SK-N-SH treated with all-trans-retinoic acid at 6 μM for 48 hours (cell line): ENCODE measurements around the gene FLNC.

Experiments
- ATAC-seq: fragments of 200-7000 bp; cut with Tn5 transposase; 3 replicates; pipeline ENCODE4 v1.9.1; 2020; ENCODE audit warnings: mild to moderate bottlenecking, moderate library complexity
- ARNTL ChIP-seq: fragments of 450-650 bp; formaldehyde crosslinking; IDR thresholded peaks from 2 replicates; pipeline ENCODE4 v1.5.0; 2020; ENCODE audit warnings: low read depth, mild to moderate bottlenecking, moderate library complexity, borderline replicate concordance
- BACH2 ChIP-seq: fragments of 250-450 bp; sonication (Bioruptor Pico); IDR thresholded peaks from 2 replicates; pipeline ENCODE4 v1.9.0; 2021; ENCODE audit warnings: mild to moderate bottlenecking, borderline replicate concordance
- CSDC2 ChIP-seq: fragments of 250-450 bp; sonication (Bioruptor Pico); IDR thresholded peaks from 2 replicates; pipeline ENCODE4 v1.5.0; 2020; ENCODE audit warnings: mild to moderate bottlenecking, moderate library complexity
- ESRRG ChIP-seq: fragments of 250-450 bp; sonication (Bioruptor Pico); IDR thresholded peaks from 2 replicates; pipeline ENCODE4 v1.6.1; 2021; ENCODE audit warnings: mild to moderate bottlenecking
- GLIS3 ChIP-seq: fragments of 250-450 bp; sonication (Bioruptor Pico); IDR thresholded peaks from 2 replicates; pipeline ENCODE4 v1.5.0; 2020; ENCODE audit warnings: mild to moderate bottlenecking, moderate library complexity
- ISL1 ChIP-seq: fragments of 250-450 bp; sonication (Bioruptor Pico); IDR thresholded peaks from 2 replicates; pipeline ENCODE4 v2.1.2; 2022; ENCODE audit warnings: mild to moderate bottlenecking, moderate library complexity
- OSR1 ChIP-seq: fragments of 250-450 bp; sonication (Bioruptor Pico); IDR thresholded peaks from 2 replicates; pipeline ENCODE4 v1.8.0; 2022; ENCODE audit warnings: moderate library complexity, mild to moderate bottlenecking, inconsistent platforms
- PPARA ChIP-seq: fragments of 250-450 bp; sonication (Bioruptor Pico); IDR thresholded peaks from 2 replicates; pipeline ENCODE4 v1.5.0; 2020; ENCODE audit warnings: mild to moderate bottlenecking, borderline replicate concordance
- SNAI2 ChIP-seq: fragments of 250-450 bp; sonication (Bioruptor Pico); IDR thresholded peaks from 2 replicates; pipeline ENCODE4 v1.5.0; 2020; ENCODE audit warnings: mild to moderate bottlenecking, moderate library complexity
- TOX ChIP-seq: fragments of 250-450 bp; sonication (Bioruptor Pico); IDR thresholded peaks from 2 replicates; pipeline ENCODE4 v1.8.0; 2021; ENCODE audit warnings: mild to moderate bottlenecking, moderate library complexity, borderline replicate concordance
- ZC3H10 ChIP-seq: fragments of 250-450 bp; sonication (Bioruptor Pico); IDR thresholded peaks from 2 replicates; pipeline ENCODE4 v1.5.1; 2021; ENCODE audit warnings: mild to moderate bottlenecking, moderate library complexity
- ZFP3 ChIP-seq: fragments of 250-450 bp; sonication (Bioruptor Pico); IDR thresholded peaks from 2 replicates; pipeline ENCODE4 v1.5.0; 2020; ENCODE audit warnings: mild to moderate bottlenecking, moderate library complexity
- ZFP30 ChIP-seq: fragments of 450-650 bp; formaldehyde crosslinking; IDR thresholded peaks from 2 replicates; pipeline ENCODE4 v1.5.0; 2022; ENCODE audit warnings: mild to moderate bottlenecking, moderate library complexity
- ZNF565 ChIP-seq: fragments of 450-650 bp; formaldehyde crosslinking; conservative IDR thresholded peaks from 2 replicates; pipeline ENCODE4 v1.5.0; 2020; ENCODE audit warnings: low read depth, mild to moderate bottlenecking, moderate library complexity
- ZNF70 ChIP-seq: fragments of 450-650 bp; formaldehyde crosslinking; IDR thresholded peaks from 2 replicates; pipeline ENCODE4 v1.5.0; 2020; ENCODE audit warnings: mild to moderate bottlenecking, moderate library complexity
- ZNF8 ChIP-seq: fragments of 450-650 bp; formaldehyde crosslinking; IDR thresholded peaks from 2 replicates; pipeline ENCODE4 v1.5.0; 2020; ENCODE audit warnings: mild to moderate bottlenecking, moderate library complexity
- TF ChIP-seq, protein P1 (sequence below): fragments of 250-450 bp; sonication (Bioruptor Pico); IDR thresholded peaks from 2 replicates; pipeline ENCODE4 v1.8.0; 2021; ENCODE audit warnings: low read depth, mild to moderate bottlenecking, moderate library complexity, borderline replicate concordance
- TF ChIP-seq, protein P2 (sequence below): fragments of 250-450 bp; sonication (Bioruptor Pico); IDR thresholded peaks from 2 replicates; pipeline ENCODE4 v1.8.0; 2020; ENCODE audit warnings: mild to moderate bottlenecking, moderate library complexity, borderline replicate concordance
- TF ChIP-seq, protein P3 (sequence below): fragments of 250-450 bp; sonication (Bioruptor Pico); IDR thresholded peaks from 2 replicates; pipeline ENCODE4 v1.5.1; 2021; ENCODE audit warnings: mild to moderate bottlenecking, moderate library complexity

FLNC gene

DNA sequence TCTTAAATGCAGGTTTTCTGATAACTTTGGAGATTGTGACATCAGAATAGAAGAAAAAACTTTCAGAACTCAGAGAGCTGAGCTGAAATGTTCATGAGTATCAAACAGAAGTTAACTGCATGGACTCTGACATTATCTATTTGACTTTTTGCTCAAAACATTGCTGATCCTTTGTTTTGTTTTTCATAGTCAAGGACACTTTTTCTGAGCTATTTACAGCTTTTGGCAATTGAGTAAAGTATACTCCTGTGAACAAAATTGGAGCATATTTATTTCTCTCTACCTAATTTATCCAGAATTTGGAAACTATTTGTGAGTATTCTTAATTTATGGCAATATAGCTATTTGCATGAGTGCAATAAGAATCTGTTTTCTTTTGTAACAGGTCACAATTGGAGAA is 69.2 kb downstream of the FLNC start:
- no peak for TF ChIP-seq ZC3H10 (CRISPR knock-in tag)
- no peak for TF ChIP-seq ZFP30 (CRISPR knock-in tag)
- TF ChIP-seq BACH2 (CRISPR knock-in tag): no peak

DNA sequence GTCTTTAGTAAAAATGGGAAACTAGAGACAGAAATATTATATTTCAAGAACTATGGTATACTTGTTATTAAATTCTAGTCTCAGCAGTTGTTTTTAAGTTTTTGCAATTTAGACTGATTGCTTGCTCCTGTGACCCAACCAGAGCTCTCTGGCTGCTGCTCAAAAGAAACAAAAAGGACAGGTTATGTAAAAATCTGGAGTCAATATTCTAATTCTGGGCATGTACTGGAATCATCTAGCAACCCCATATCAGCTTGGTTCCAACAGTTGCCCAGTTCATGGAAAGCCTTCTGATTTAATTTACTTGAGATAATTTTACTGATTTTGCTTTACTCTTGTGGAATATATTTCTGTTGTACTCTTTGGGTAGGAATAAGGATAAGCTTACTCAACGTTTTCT is 70.0 kb downstream of the FLNC start:
- no peak for TF ChIP-seq ZNF565 (CRISPR knock-in tag)
- no peak for TF ChIP-seq GLIS3 (CRISPR knock-in tag)
- no peak for TF ChIP-seq ZNF8 (CRISPR knock-in tag)
- no peak for TF ChIP-seq ZFP30 (CRISPR knock-in tag)
- no peak for TF ChIP-seq PPARA (CRISPR knock-in tag)
- TF ChIP-seq ZNF70 (CRISPR knock-in tag): no peak
- TF ChIP-seq, protein P1, sequence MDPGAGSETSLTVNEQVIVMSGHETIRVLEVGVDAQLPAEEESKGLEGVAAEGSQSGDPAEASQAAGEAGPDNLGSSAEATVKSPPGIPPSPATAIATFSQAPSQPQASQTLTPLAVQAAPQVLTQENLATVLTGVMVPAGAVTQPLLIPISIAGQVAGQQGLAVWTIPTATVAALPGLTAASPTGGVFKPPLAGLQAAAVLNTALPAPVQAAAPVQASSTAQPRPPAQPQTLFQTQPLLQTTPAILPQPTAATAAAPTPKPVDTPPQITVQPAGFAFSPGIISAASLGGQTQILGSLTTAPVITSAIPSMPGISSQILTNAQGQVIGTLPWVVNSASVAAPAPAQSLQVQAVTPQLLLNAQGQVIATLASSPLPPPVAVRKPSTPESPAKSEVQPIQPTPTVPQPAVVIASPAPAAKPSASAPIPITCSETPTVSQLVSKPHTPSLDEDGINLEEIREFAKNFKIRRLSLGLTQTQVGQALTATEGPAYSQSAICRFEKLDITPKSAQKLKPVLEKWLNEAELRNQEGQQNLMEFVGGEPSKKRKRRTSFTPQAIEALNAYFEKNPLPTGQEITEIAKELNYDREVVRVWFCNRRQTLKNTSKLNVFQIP (CRISPR knock-in tag): no peak
- TF ChIP-seq CSDC2: no peak
- TF ChIP-seq ZFP3 (CRISPR knock-in tag): no peak
- TF ChIP-seq TOX: no peak
- no peak for TF ChIP-seq ARNTL
- TF ChIP-seq, protein P2, sequence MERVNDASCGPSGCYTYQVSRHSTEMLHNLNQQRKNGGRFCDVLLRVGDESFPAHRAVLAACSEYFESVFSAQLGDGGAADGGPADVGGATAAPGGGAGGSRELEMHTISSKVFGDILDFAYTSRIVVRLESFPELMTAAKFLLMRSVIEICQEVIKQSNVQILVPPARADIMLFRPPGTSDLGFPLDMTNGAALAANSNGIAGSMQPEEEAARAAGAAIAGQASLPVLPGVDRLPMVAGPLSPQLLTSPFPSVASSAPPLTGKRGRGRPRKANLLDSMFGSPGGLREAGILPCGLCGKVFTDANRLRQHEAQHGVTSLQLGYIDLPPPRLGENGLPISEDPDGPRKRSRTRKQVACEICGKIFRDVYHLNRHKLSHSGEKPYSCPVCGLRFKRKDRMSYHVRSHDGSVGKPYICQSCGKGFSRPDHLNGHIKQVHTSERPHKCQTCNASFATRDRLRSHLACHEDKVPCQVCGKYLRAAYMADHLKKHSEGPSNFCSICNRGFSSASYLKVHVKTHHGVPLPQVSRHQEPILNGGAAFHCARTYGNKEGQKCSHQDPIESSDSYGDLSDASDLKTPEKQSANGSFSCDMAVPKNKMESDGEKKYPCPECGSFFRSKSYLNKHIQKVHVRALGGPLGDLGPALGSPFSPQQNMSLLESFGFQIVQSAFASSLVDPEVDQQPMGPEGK (CRISPR knock-in tag): no peak
- TF ChIP-seq ESRRG: no peak
- TF ChIP-seq BACH2 (CRISPR knock-in tag): no peak
- TF ChIP-seq, all 23 proteins: peak for 0
- no peak for ATAC-seq

More for the DNA sequence above, 69.2 kb downstream of the FLNC start:
- no peak for ATAC-seq

DNA sequence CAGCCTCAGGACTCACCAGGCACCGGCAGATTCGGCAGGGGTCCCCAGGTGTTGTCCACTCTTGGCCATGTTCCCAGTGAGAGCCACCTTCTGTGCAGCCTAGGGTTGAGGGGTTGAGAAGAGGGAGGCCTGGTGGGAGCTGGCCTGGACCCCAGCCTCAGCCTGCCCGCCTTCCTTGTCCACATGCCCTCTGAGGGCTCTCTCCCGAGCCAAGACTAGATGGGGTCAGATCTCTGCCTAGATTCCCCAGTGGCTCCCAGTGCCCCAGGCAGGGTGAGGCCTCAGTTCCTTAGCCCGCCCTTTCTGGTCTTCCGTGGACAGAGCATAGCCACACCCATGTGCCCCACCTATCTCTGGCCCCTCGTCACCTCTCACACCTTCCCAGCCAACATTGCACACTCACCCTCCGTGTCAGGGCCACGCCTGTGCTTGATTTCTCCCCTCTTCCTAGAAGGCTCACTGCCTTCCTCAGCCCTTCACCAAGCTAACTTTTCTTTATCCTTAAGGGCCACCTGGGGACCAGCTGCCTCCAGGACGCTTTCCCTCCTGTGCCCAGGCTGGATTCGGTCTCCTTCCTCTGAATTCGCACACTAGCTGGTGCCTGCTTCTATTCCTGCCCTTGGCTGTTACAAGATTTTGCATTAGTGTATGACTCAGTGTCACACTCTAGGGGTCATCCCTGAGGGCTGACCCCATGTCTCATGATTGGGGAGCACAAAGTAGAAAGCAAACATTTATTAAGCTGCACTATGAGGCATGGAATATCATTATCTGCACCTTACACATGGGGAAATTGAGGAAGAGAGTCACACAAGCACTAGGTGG is 72.8 kb downstream of the FLNC start:
- no peak for TF ChIP-seq BACH2 (CRISPR knock-in tag)
- no peak for TF ChIP-seq SNAI2 (CRISPR knock-in tag)
- TF ChIP-seq CSDC2: no peak
- TF ChIP-seq ZFP30 (CRISPR knock-in tag): no peak
- TF ChIP-seq, protein P3, sequence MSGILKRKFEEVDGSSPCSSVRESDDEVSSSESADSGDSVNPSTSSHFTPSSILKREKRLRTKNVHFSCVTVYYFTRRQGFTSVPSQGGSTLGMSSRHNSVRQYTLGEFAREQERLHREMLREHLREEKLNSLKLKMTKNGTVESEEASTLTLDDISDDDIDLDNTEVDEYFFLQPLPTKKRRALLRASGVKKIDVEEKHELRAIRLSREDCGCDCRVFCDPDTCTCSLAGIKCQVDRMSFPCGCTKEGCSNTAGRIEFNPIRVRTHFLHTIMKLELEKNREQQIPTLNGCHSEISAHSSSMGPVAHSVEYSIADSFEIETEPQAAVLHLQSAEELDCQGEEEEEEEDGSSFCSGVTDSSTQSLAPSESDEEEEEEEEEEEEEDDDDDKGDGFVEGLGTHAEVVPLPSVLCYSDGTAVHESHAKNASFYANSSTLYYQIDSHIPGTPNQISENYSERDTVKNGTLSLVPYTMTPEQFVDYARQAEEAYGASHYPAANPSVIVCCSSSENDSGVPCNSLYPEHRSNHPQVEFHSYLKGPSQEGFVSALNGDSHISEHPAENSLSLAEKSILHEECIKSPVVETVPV: no peak
- TF ChIP-seq ARNTL: no peak
- TF ChIP-seq ESRRG: no peak
- no peak for TF ChIP-seq ISL1 (CRISPR knock-in tag)
- no peak for TF ChIP-seq PPARA (CRISPR knock-in tag)
- TF ChIP-seq TOX: no peak
- TF ChIP-seq ZNF8 (CRISPR knock-in tag): no peak
- TF ChIP-seq, protein P2 (CRISPR knock-in tag): no peak
- ATAC-seq: no peak

DNA sequence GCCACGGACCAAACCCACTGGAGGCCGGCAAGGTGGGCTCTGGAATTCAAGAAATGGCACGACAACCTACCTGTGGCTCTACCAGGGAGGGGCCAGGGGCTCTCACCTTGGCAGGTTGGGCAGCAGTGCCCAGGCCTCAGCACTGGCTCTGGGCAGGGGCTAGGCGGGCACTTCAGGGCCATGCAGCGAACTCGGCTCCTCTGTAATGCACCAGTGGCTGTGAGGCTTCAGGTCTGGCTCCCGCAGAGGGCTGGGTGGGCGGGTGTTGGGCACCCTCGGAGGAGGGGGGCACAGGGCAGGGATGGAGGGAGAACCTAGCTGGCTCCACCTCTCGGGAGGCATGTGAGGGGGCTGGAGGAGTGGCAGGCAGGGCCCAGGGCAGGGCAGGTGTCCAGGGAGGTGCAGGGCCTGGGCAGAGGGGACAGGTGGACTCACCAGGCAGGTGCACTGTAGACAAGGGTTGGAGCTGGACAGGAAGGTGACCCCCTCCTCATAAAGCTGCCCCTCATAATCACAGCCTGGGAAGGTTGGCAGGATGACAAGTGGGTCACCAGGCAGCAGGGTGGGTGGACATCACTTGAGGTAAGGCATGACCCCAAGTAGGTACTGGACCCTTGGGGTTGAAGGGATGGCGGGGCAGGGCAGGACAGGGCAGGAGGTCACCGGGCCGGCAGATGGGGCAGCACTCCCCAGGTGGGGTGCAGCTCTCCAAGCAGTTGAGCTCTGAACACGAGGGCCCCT is 73.6 kb downstream of the FLNC start:
- TF ChIP-seq OSR1 (no peak), CSDC2 (no peak), GLIS3 (CRISPR knock-in tag) (no peak), ZC3H10 (CRISPR knock-in tag) (no peak), ARNTL (no peak), ZNF8 (CRISPR knock-in tag) (no peak), TOX (no peak)
- TF ChIP-seq, protein P1 (CRISPR knock-in tag): no peak

More for the DNA sequence above, 73.6 kb downstream of the FLNC start:
- no peak for ATAC-seq
